GM12891 (cell line): ENCODE results near the gene CSAD.

ENCODE experiments used
- DNase-seq: peaks from one replicate; pipeline ENCODE4 v3.0.0; 2011; ENCODE audit warnings: low spot score; ENCODE audit not compliant: insufficient read length
- FAIRE-seq: peaks from 2 replicates; lab custom pipeline; 2011; peaks lifted over from hg19 to GRCh38; lab: Jason Lieb, UNC
- PAX5 ChIP-seq: IDR thresholded peaks from 2 replicates; pipeline ENCODE4 v1.6.1; 2011; ENCODE audit warnings: low read length, moderate library complexity, mild to moderate bottlenecking; ENCODE audit not compliant: insufficient read depth, severe bottlenecking
- POLR2A ChIP-seq: IDR thresholded peaks from 2 replicates; pipeline ENCODE4 v1.6.1; 2011; ENCODE audit warnings: low read depth, low read length, control low read depth
- POLR2AphosphoS5 ChIP-seq: IDR thresholded peaks from 2 replicates; pipeline ENCODE4 v1.6.1; 2011; ENCODE audit warnings: low read depth, low read length, control low read depth
- POU2F2 ChIP-seq: IDR thresholded peaks from 2 replicates; pipeline ENCODE4 v1.6.1; 2011; ENCODE audit warnings: low read depth, mild to moderate bottlenecking, control low read depth, low read length, moderate library complexity
- SPI1 ChIP-seq: IDR thresholded peaks from 2 replicates; pipeline ENCODE4 v1.6.1; 2011; ENCODE audit warnings: low read depth, low read length, control low read depth
- TAF1 ChIP-seq: IDR thresholded peaks from 2 replicates; pipeline ENCODE4 v1.6.1; 2011; ENCODE audit warnings: low read depth, low read length, control low read depth

CSAD gene

GRCh38 chr12:53217931-53218307 lies 37.2 kb upstream of the CSAD start:
- FAIRE-seq = no peak
- TF ChIP-seq POLR2AphosphoS5 = no peak
- no peak for TF ChIP-seq TAF1
- DNase-seq = no peak

- TF ChIP-seq PAX5 (no peak), POLR2A (no peak), POU2F2 (no peak), TAF1 (no peak), SPI1 (no peak), POLR2AphosphoS5 (no peak)
- DNase-seq = no peak
- FAIRE-seq = no peak
These were observed 36.6 kb upstream of the CSAD start for GRCh38 chr12:53217051-53217930.

GRCh38 chr12:53215497-53215896 lies 34.8 kb upstream of the CSAD start:
- FAIRE-seq = no peak
- no peak for TF ChIP-seq POLR2A
- TF ChIP-seq SPI1 = no peak
- TF ChIP-seq POLR2AphosphoS5 = no peak
- no peak for TF ChIP-seq TAF1
- no peak for TF ChIP-seq POU2F2
- TF ChIP-seq PAX5 = no peak
- DNase-seq = no peak

GRCh38 chr12:53214687-53215455 lies 34.1 kb upstream of the CSAD start:
- FAIRE-seq (no peak), DNase-seq (no peak)
- TF ChIP-seq POLR2AphosphoS5 (no peak), POLR2A (no peak), TAF1 (no peak), SPI1 (no peak), PAX5 (no peak), POU2F2 (no peak)

GRCh38 chr12:53214221-53214620 lies 33.5 kb upstream of the CSAD start:
- DNase-seq (no peak), FAIRE-seq (no peak)
- TF ChIP-seq POU2F2 (no peak), TAF1 (no peak), PAX5 (no peak), POLR2A (no peak), SPI1 (no peak), POLR2AphosphoS5 (no peak)

- peak; percentile 83 for FAIRE-seq
- peak; percentile 74 for DNase-seq
- no peak for TF ChIP-seq TAF1
- no peak for TF ChIP-seq POLR2A
These were observed 32.6 kb upstream of the CSAD start for GRCh38 chr12:53213348-53213747.

- TF ChIP-seq POLR2AphosphoS5 (no peak), TAF1 (no peak), SPI1 (no peak), POLR2A (no peak), PAX5 (no peak), POU2F2 (no peak)
- FAIRE-seq (no peak), DNase-seq (no peak)
These were observed 32.2 kb upstream of the CSAD start for GRCh38 chr12:53212931-53213330.

GRCh38 chr12:53211476-53212381 lies 31.0 kb upstream of the CSAD start:
- DNase-seq = no peak
- FAIRE-seq = no peak
- TF ChIP-seq POU2F2 (no peak), PAX5 (no peak), SPI1 (no peak), TAF1 (no peak), POLR2A (no peak), POLR2AphosphoS5 (no peak)

GRCh38 chr12:53210843-53211242 lies 30.1 kb upstream of the CSAD start:
- DNase-seq (no peak), FAIRE-seq (no peak)
- TF ChIP-seq POLR2AphosphoS5 (no peak), POU2F2 (no peak), TAF1 (no peak), POLR2A (no peak), SPI1 (no peak)

- DNase-seq (peak; percentile 64), FAIRE-seq (peak; percentile 71)
- TF ChIP-seq TAF1 (no peak), POU2F2 (no peak; the same call in 1 of the 2 replicates), SPI1 (peak; percentile 74), POLR2AphosphoS5 (0 out of 2 replicates have a peak, but pooled peaks have one; percentile 34)
These were observed 28.2 kb upstream of the CSAD start for GRCh38 chr12:53208877-53209463.

GRCh38 chr12:53208435-53208834 lies 27.7 kb upstream of the CSAD start:
- no peak for DNase-seq
- no peak for FAIRE-seq
- no peak for TF ChIP-seq PAX5
- no peak for TF ChIP-seq SPI1
- TF ChIP-seq POLR2AphosphoS5 = no peak
- no peak for TF ChIP-seq POLR2A
- TF ChIP-seq POU2F2 = no peak
- no peak for TF ChIP-seq TAF1
